Right renal pelvis (tissue), 4 donors: ENCODE data around the gene SH3TC2. TPM values are rescaled to one million over a fixed set of nuclear protein-coding genes. Genes with fewer than 3 reads are reported as not detected.

Source experiments
- DNase-seq, 4 donors: peaks; one replicate each; pipeline ENCODE4 v3.0.0-alpha.2; 2013; ENCODE audit warnings: low read depth in 4 of 4, low spot score in 3 of 4, missing footprints in 1 of 4
- polyA plus RNA-seq, 4 donors: library from polyadenylated mRNA; unstranded; fragments of 120-200 nt; gene quantifications; one replicate each; pipeline ENCODE4 v1.2.1, GENCODE V29; 2013; ENCODE audit not compliant: insufficient read length in 4 of 4

The SH3TC2 gene
- polyA plus RNA-seq, 4 donors, result 0.50 to 1.4 (median 1.2) TPM

DNA sequence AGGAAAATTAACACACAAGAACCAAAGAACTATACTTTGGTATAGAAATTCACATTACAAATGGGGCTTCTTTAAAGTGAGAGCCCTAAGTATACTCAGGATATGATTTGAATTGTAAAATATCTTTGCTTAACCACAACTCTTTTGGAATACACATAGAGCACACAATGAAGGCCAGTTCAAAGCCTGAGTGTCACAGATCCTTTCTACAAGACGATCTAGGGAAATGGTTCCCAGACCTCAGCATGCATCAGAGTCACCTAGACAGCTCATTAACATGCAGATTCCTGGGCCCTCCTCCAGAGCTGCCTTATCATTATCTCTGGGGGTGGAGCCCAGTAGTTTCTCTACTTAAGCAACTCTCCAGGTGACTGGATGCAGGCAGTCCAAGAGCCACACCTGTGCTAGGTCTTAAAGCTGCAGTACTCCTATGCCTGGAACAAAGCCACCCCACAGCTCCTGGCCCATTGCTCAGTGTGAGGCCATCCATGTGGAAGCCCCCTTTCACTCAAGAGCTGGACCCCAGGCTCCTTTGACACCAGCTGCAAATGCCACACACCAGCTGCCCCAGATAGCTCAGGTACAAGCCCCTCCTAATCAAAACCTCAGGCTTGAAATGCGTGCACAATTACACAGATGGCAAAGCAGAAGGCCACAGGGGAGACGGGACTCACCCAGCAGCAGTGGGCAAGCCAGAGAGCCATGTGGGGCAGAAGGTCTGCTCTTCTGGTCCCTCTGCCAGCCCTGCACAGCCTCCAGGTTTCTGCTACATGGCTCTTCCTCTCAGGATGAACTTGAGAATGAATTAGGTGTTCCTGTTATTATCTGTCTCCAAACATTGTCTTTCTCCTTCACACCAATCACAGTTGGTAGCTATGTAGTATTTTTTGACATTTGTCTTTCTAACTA lies 106.1 kb downstream of the SH3TC2 start:
- DNase-seq, result no peak

Other genes with a start within 250 kb of the SH3TC2 start
- under 1 TPM; 0.13 to 0.53 (median 0.43) TPM for gene ADRB2, start 236.5 kb downstream of the SH3TC2 start, polyA plus RNA-seq
- gene ABLIM3, start 78.4 kb upstream of the SH3TC2 start, polyA plus RNA-seq, result 1 to 10 TPM in 3 of 4 donors, under 1 TPM in 1; 0.94 to 2.2 (median 1.6) TPM
- 10 to 100 TPM; 17.1 to 21.4 (median 19.3) TPM for gene AFAP1L1, start 208.8 kb upstream of the SH3TC2 start, polyA plus RNA-seq